Body of pancreas (tissue), 4 donors: Measurements from ENCODE around the gene CTTNBP2NL.

ENCODE experiments used
- POLR2A ChIP-seq, 3 donors: fragments of 450-650 bp; IDR thresholded peaks; one replicate each; pipeline ENCODE4 v1.6.1; 2016; ENCODE audit warnings: antibody characterized with exemption in 3 of 3, mild to moderate bottlenecking in 2 of 3
- TF ChIP-seq, protein P1 (sequence below), 7 experiments: fragments of 450-650 bp in 4 of 7; fragments of 200-600 bp in 3 of 7; sonication (generic) in 3 of 7; IDR thresholded peaks; one replicate each; pipeline ENCODE4 v1.5.1; 2016 to 2019; ENCODE audit warnings: antibody characterized with exemption in 7 of 7

DNA sequence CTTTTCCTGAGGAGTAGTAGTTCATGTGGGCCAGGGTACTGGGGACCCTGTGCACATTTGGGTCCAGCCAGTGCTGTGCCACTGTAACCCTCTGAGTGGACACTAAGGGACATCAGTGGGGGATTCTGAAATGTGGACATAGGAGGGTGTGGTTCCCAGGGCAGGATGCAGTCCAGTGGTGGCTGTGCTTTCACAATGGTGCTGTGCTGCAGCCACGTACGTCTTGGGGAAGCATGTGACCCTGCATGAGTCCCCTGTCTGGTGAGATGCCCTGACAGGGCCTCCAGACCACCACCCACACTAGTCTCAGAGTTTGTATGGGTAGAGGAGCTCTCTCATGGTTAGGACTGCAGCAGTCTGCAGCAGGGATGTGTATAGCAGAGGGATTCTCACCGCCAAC lies 75.0 kb downstream of the CTTNBP2NL start:
- TF ChIP-seq, protein P1, sequence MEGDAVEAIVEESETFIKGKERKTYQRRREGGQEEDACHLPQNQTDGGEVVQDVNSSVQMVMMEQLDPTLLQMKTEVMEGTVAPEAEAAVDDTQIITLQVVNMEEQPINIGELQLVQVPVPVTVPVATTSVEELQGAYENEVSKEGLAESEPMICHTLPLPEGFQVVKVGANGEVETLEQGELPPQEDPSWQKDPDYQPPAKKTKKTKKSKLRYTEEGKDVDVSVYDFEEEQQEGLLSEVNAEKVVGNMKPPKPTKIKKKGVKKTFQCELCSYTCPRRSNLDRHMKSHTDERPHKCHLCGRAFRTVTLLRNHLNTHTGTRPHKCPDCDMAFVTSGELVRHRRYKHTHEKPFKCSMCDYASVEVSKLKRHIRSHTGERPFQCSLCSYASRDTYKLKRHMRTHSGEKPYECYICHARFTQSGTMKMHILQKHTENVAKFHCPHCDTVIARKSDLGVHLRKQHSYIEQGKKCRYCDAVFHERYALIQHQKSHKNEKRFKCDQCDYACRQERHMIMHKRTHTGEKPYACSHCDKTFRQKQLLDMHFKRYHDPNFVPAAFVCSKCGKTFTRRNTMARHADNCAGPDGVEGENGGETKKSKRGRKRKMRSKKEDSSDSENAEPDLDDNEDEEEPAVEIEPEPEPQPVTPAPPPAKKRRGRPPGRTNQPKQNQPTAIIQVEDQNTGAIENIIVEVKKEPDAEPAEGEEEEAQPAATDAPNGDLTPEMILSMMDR (IDR thresholded peaks at IDR 0.05): no peak
- TF ChIP-seq POLR2A (IDR thresholded peaks at IDR 0.05): no peak
